Measurements from ENCODE around the gene CPSF7.
A peak's percentile ranks its signal among the peaks of the same experiment; 100 is the strongest.
"Not testable (repeated sequence)": the region's sequence is repeated elsewhere in the genome, so short reads cannot be mapped to it uniquely, and the experiment has no call there.

CPSF7 gene

GRCh38 chr11:61384271-61385242, 45.2 kb downstream of the CPSF7 start:
- no peak for DNase-seq (ENCODE audit: low spot score)

GRCh38 chr11:61383859-61384258, 45.9 kb downstream of the CPSF7 start:
- not testable (repeated sequence) for DNase-seq (ENCODE audit: low spot score)

GRCh38 chr11:61380884-61381283, 48.9 kb downstream of the CPSF7 start:
- no peak for DNase-seq (ENCODE audit: low spot score)

- DNase-seq (ENCODE audit: low spot score) = no peak
These were observed 51.0 kb downstream of the CPSF7 start for GRCh38 chr11:61378713-61379313.

- no peak for DNase-seq (ENCODE audit: low spot score)
These were observed 52.2 kb downstream of the CPSF7 start for GRCh38 chr11:61377461-61378160.

- no peak for DNase-seq (ENCODE audit: low spot score)
These were observed 54.0 kb downstream of the CPSF7 start for GRCh38 chr11:61375761-61376108.

GRCh38 chr11:61372659-61373420, 56.9 kb downstream of the CPSF7 start:
- no peak for DNase-seq (ENCODE audit: low spot score)

DNA sequence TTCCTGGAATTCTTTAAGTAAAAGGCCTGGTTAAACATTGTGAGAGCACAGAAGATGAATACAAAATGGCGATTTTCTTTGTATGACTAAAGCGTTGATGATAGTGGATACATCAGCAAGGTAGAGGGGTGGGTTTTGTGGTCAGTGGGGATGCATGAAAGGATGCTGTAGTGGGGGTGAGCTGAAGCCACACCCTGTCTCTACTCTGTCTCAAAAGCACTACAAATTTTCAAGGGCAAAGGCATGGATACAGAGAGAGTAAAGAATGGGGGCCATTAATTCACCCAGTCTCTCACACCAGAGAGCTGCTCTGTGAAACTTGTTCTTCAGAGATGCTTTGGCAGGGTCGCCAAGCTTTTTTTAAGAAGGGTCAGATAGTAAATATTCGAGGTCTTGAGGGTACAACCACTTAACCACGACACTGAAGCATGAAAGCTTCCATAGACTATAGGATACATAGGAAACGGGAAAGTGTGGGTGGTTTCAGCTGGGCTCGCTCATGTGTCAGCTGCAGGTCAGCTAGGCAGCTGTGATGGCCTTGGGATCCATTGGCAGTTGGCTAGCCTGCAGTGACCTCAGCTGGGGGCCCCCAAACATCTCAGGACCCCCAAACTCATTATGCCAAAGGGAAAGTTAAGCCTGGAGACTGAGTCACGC, 59.3 kb downstream of the CPSF7 start:
- DNase-seq (ENCODE audit: low spot score) = no peak

GRCh38 chr11:61369372-61370348, 60.1 kb downstream of the CPSF7 start:
- no peak for DNase-seq (ENCODE audit: low spot score)

GRCh38 chr11:61368646-61369045, 61.1 kb downstream of the CPSF7 start:
- no peak for DNase-seq (ENCODE audit: low spot score)

DNA sequence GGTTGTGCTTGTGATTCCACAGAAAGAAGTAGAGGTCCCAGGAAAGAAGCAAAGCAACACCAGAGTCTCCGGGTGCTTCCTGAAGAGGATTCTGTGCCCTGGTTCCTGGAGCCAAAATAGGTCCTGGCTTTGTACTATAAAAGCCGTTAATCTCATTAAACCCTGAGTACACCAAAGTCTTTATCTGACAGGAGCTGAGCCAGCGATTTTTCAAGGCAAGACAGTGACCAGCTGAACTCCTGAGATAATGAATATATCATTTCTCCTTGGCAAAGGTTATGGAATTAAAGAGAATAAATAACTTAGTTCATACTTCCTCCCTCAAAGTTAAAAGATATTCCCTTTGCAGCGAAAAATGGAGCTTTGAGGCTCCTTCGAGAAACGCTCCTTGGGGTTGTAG, 62.4 kb downstream of the CPSF7 start:
- DNase-seq (ENCODE audit: low spot score) = no peak

DNA sequence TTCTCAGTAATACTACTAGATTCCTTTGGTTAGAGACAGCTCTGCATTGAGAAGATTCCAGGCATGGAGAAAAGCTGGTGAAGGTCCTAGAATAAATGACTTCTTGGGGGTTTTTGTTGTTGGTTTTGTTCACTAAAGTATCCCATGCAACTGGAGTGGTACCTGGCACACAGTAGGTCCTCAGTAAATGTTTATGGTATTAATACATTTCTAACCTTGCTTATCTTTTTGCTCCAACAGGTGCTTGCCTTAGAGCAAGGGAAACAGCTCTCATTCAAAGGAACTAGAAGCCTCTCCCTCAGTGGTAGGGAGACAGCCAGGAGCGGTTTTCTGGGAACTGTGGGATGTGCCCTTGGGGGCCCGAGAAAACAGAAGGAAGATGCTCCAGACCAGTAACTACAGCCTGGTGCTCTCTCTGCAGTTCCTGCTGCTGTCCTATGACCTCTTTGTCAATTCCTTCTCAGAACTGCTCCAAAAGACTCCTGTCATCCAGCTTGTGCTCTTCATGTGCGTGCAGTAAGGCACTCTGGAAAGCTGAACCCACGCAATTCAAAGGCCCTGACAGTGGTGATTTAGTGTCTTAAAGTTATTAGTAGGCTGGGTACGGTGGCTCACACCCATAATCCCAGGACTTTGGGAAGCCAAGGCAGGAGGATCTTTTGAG, 65.6 kb downstream of the CPSF7 start:
- no peak for DNase-seq (ENCODE audit: low spot score)

GRCh38 chr11:61362542-61362875, 67.3 kb downstream of the CPSF7 start:
- no peak for DNase-seq (ENCODE audit: low spot score)

DNA sequence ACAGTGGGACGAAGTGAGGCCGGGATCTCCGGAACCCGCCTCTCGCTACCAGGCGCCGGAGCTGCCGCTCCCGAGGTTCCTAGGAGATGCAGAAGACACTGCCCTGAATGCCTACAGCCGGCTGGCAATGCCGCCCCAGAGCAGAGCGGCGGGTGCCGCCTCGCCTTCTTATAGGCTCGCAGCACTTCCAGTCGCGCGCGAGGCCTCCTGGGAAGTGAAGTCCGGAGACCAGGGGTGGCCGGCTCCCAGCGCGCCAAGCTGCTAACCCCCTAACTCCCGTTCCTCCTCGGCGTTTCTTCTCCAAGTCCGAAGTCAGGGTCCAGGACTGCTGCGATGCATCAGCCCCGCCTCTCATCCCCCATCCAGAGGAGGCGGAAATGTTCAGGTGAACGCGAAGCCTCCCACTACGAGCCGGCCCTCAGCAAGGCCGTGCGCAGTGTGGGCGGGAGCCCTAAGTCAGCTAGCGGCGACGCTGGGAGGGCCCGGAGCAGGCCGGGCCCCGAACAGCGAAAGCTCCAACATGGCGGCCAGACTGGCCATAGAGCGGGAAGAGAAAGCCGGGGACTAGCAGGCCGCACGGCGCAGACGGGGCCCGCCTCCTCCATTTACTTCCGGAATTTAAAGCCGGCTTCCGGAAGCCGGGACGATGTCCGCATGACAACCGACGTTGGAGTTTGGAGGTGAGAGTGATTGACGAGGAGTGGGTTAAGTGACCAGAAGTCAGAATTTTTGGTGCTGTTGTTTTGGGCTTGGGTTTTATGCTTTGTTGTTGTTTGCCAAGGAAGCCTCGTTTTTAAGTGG, 67.8 kb downstream of the CPSF7 start, which contains the start of the genes CYB561A3 and TMEM138:
Gene CYB561A3, minus strand, starts transcription at position 142 of the 801 bp plus-strand sequence. CDS start 5,169 bp downstream, outside the sequence.
Gene TMEM138, plus strand, starts transcription at position 634 of the 801 bp plus-strand sequence. CDS start 2,017 bp downstream, outside the sequence.
- peak; percentile 93 for DNase-seq (ENCODE audit: low spot score)

DNA sequence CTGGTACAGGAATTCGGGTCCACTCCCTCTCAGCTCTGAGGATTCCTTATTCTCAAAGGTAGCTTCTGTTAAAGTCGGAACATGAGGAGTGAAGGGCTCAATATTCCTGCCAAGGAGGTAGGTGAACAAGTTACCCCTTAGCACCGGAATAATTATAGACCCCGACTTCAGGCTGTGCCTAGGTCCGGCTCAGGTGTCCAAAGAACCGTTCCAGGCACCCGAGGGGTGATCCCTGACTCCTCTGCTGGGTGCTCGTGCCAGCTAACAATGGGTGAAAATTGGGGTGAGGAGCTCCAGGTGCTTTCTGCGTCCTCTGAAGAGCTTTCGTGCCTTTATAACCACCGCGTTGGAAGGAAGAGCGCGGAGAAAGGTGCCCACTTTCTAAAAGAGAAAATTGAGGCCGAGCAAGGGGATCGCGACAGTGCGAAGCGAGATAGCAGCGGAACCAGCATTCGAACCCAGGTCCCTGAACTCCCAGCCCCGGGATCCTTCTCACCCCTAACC, 68.5 kb downstream of the CPSF7 start:
- no peak for DNase-seq (ENCODE audit: low spot score)

GRCh38 chr11:61359516-61359915, 70.3 kb downstream of the CPSF7 start:
- no peak for DNase-seq (ENCODE audit: low spot score)

DNA sequence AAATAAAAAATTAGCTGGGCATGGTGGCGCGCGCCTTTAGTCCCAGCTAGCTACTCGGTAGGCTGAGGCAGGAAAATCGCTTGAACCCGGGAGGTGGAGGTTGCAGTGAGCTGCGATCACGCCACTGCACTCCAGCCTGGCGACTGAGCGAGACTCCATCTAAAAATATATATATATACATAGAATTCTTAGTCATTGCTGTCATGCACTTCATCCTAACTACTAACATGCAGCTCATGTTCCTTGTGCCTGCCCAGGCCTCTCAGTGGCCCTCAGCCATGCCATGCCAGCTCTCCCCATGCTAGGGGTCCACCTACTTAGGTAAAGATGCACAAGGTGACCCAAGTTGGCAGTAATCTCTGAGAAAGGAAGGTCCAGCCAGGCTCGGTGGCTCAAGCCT, 71.2 kb downstream of the CPSF7 start:
- no peak for DNase-seq (ENCODE audit: low spot score)

- no peak for DNase-seq (ENCODE audit: low spot score)
These were observed 71.9 kb downstream of the CPSF7 start for GRCh38 chr11:61357894-61358239.

Measured in ecto neural progenitor cell (in vitro differentiated cells).